Activated effector memory CD4-positive, alpha-beta T cell treated with Interleukin-2 at 50 U/mL for 16 hours (primary cell): ENCODE measurements around the gene TMIGD3.

Experiments
- DNase-seq: peaks from one replicate; pipeline ENCODE4 v3.0.0-alpha.2; 2020

TMIGD3 gene

GRCh38 chr1:111446967-111447892 is 56.2 kb downstream of the TMIGD3 start:
- DNase-seq = no peak

- no peak for DNase-seq
These were observed 56.9 kb downstream of the TMIGD3 start for GRCh38 chr1:111446546-111446945.

- no peak for DNase-seq
These were observed 59.4 kb downstream of the TMIGD3 start for GRCh38 chr1:111444031-111444430.

GRCh38 chr1:111442457-111442856 is 61.0 kb downstream of the TMIGD3 start:
- no peak for DNase-seq

- peak; percentile 53 for DNase-seq
These were observed 61.8 kb downstream of the TMIGD3 start for GRCh38 chr1:111441573-111442192.

GRCh38 chr1:111439461-111440351 is 63.7 kb downstream of the TMIGD3 start:
- no peak for DNase-seq

GRCh38 chr1:111436726-111437125 is 66.7 kb downstream of the TMIGD3 start:
- no peak for DNase-seq
